GM19468 (cell line): ENCODE results near the gene MTG2.
"Not testable (repeated sequence)": the region's sequence is repeated elsewhere in the genome, so short reads cannot be mapped to it uniquely, and the experiment has no call there.

ENCODE experiments used
- ATAC-seq: cut with Tn5 transposase; IDR thresholded peaks from one replicate; pipeline ENCODE4 v1.9.1; 2021; ENCODE audit warnings: mild to moderate bottlenecking, moderate library complexity, moderate number of reproducible peaks; ENCODE audit not compliant: unreplicated experiment; ENCODE audit errors: extremely low read depth

The MTG2 gene

GRCh38 chr20:62143957-62144825 lies 38.6 kb upstream of the MTG2 start:
- no peak for ATAC-seq

GRCh38 chr20:62145688-62146018 lies 37.2 kb upstream of the MTG2 start:
- no peak for ATAC-seq

- ATAC-seq, result no peak
These were observed 36.6 kb upstream of the MTG2 start for GRCh38 chr20:62146019-62146755.

GRCh38 chr20:62147125-62147524 lies 35.7 kb upstream of the MTG2 start:
- ATAC-seq, result no peak

GRCh38 chr20:62147528-62147927 lies 35.3 kb upstream of the MTG2 start:
- ATAC-seq, result no peak

- ATAC-seq, result not testable (repeated sequence)
These were observed 34.4 kb upstream of the MTG2 start for GRCh38 chr20:62148383-62148782.

- ATAC-seq, result no peak
These were observed 33.9 kb upstream of the MTG2 start for GRCh38 chr20:62148908-62149314.

- ATAC-seq, result no peak
These were observed 33.1 kb upstream of the MTG2 start for GRCh38 chr20:62149532-62150309.

- ATAC-seq, result no peak
These were observed 32.6 kb upstream of the MTG2 start for GRCh38 chr20:62150310-62150575.

- no peak for ATAC-seq
These were observed 31.6 kb upstream of the MTG2 start for GRCh38 chr20:62151225-62151624.

GRCh38 chr20:62151835-62152364 lies 30.9 kb upstream of the MTG2 start:
- ATAC-seq, result no peak

GRCh38 chr20:62155428-62156253 lies 27.2 kb upstream of the MTG2 start:
- no peak for ATAC-seq

GRCh38 chr20:62156254-62156556 lies 26.6 kb upstream of the MTG2 start:
- ATAC-seq, result no peak

- ATAC-seq, result no peak
These were observed 26.0 kb upstream of the MTG2 start for GRCh38 chr20:62156592-62157386.

GRCh38 chr20:62157387-62158087 lies 25.3 kb upstream of the MTG2 start:
- ATAC-seq, result no peak

GRCh38 chr20:62158088-62158400 lies 24.8 kb upstream of the MTG2 start:
- ATAC-seq, result no peak

GRCh38 chr20:62158541-62158940 lies 24.3 kb upstream of the MTG2 start:
- no peak for ATAC-seq

- ATAC-seq, result no peak
These were observed 23.8 kb upstream of the MTG2 start for GRCh38 chr20:62159052-62159451.

GRCh38 chr20:62159839-62160238 lies 23.0 kb upstream of the MTG2 start:
- no peak for ATAC-seq
